Liver (tissue), 4 donors: ENCODE measurements around the gene FANCF. TPM values are rescaled to one million over a fixed set of nuclear protein-coding genes. Genes with fewer than 3 reads are reported as not detected.

Experiments used
- polyA plus RNA-seq, 2 donors: library from polyadenylated mRNA; stranded (reverse) in 1 of 2; unstranded in 1 of 2; fragments of 200-250 nt in 1 of 2; fragments of >200 nt in 1 of 2; fragmentation: Nextera tagmentation in 1 of 2; extraction: Ambion mirVana in 1 of 2; gene quantifications; one replicate each; pipeline versions ENCODE4 v1.2.1 to v1.2.3, GENCODE V29; 2013 to 2015
- total RNA-seq, 2 donors: library from RNA; depleted of rRNA; stranded (reverse); fragments of >200 nt; gene quantifications; one replicate each; pipeline ENCODE4 v1.2.3, GENCODE V29; 2014
- donor health status: healthy.
- donor health status: healthy.
- donor health status: healthy.

FANCF gene
- total and polyA plus RNA-seq, 4 donors: 4.6 to 5.9 (median 5.1) TPM

Other genes starting within 250 kb of the FANCF start
- gene GAS2, start 40.8 kb upstream of the FANCF start, total RNA-seq: 10 to 100 TPM; 28.5 to 75.6 TPM
- gene GAS2, start 40.8 kb upstream of the FANCF start, polyA plus RNA-seq: 10 to 100 TPM; 13.4 to 56.0 TPM
- 1 to 10 TPM; 2.7 to 7.2 TPM for gene SVIP, start 204.0 kb upstream of the FANCF start, total RNA-seq
- 1 to 10 TPM; 3.1 to 6.6 TPM for gene SVIP, start 204.0 kb upstream of the FANCF start, polyA plus RNA-seq
- not detected for gene CCDC179, start 234.7 kb upstream of the FANCF start, total RNA-seq
- under 1 TPM in 1 of 2 donors, not detected in 1; 0.96 TPM for gene CCDC179, start 234.7 kb upstream of the FANCF start, polyA plus RNA-seq